ENCODE data around the gene OR8S1. TPM values are rescaled to one million over a fixed set of nuclear protein-coding genes. Genes with fewer than 3 reads are reported as not detected.
"Not testable (repeated sequence)": the region's sequence is repeated elsewhere in the genome, so short reads cannot be mapped to it uniquely, and the experiment has no call there.

The OR8S1 gene
- total RNA-seq, 1 experiment from 2014 or later: not detected

- H3K27ac Mint-ChIP-seq (ENCODE audit: low read depth, unreplicated experiment): no peak overlapping the region
- peaks cover 9% of the 10 kb centered on the region for H3K4me1 Mint-ChIP-seq (ENCODE audit: insufficient read depth, unreplicated experiment)
- intact Hi-C loops (cut with micrococcal nuclease): no loop called here
- CTCF ChIA-PET: no interaction called here
- POLR2A ChIA-PET: interaction anchor here (0.7 kb wide), 1 partner anchor 33 kb away, joined by 3 read pairs; no protein-coding TSS in a partner anchor
- no TSS peak for BruUV-seq (replicated peaks)
- TF ChIP-seq, protein P1, sequence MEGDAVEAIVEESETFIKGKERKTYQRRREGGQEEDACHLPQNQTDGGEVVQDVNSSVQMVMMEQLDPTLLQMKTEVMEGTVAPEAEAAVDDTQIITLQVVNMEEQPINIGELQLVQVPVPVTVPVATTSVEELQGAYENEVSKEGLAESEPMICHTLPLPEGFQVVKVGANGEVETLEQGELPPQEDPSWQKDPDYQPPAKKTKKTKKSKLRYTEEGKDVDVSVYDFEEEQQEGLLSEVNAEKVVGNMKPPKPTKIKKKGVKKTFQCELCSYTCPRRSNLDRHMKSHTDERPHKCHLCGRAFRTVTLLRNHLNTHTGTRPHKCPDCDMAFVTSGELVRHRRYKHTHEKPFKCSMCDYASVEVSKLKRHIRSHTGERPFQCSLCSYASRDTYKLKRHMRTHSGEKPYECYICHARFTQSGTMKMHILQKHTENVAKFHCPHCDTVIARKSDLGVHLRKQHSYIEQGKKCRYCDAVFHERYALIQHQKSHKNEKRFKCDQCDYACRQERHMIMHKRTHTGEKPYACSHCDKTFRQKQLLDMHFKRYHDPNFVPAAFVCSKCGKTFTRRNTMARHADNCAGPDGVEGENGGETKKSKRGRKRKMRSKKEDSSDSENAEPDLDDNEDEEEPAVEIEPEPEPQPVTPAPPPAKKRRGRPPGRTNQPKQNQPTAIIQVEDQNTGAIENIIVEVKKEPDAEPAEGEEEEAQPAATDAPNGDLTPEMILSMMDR (IDR thresholded peaks at IDR 0.05; ENCODE audit: unreplicated experiment): no peak
- H3K27me3 Mint-ChIP-seq (ENCODE audit: insufficient read depth, unreplicated experiment): no peaks in the 10 kb centered on the region
- DNase-seq (ENCODE audit: unreplicated experiment): peak; percentile 6
- no peak overlapping the region for H3K4me3 Mint-ChIP-seq (ENCODE audit: unreplicated experiment)
- peaks cover 5% of the 10 kb centered on the region for H3K36me3 Mint-ChIP-seq (ENCODE audit: insufficient read depth, unreplicated experiment)
- no peaks in the 10 kb centered on the region for H3K9me3 Mint-ChIP-seq (ENCODE audit: unreplicated experiment)
Measured at GRCh38 chr12:48486679-48487078, 38.8 kb upstream of the OR8S1 start.

- peak overlapping the region; percentile 80 for H3K27ac Mint-ChIP-seq (ENCODE audit: low read depth, unreplicated experiment)
- H3K9me3 Mint-ChIP-seq (ENCODE audit: unreplicated experiment): no peaks in the 10 kb centered on the region
- CTCF ChIA-PET: interaction anchor here (0.5 to 0.9 kb wide), 6 partner anchors 28 to 512 kb away, joined by 3 to 5 read pairs (median 3); no protein-coding TSS in a partner anchor
- intact Hi-C loops (cut with micrococcal nuclease): no loop called here
- H3K4me3 Mint-ChIP-seq (ENCODE audit: unreplicated experiment): peak overlapping the region; percentile 13
- TF ChIP-seq, protein P1 (IDR thresholded peaks at IDR 0.05; ENCODE audit: unreplicated experiment): no peak
- H3K36me3 Mint-ChIP-seq (ENCODE audit: insufficient read depth, unreplicated experiment): peaks cover 5% of the 10 kb centered on the region
- peak; percentile 75 for DNase-seq (ENCODE audit: unreplicated experiment)
- no peaks in the 10 kb centered on the region for H3K27me3 Mint-ChIP-seq (ENCODE audit: insufficient read depth, unreplicated experiment)
- BruUV-seq (replicated peaks): no TSS peak
- H3K4me1 Mint-ChIP-seq (ENCODE audit: insufficient read depth, unreplicated experiment): peaks cover 9% of the 10 kb centered on the region
- POLR2A ChIA-PET: interaction anchor here (0.7 to 1.5 kb wide), 2 partner anchors 30 to 183 kb away, joined by 3 to 5 read pairs; no protein-coding TSS in a partner anchor
Measured at GRCh38 chr12:48489012-48489411, 36.4 kb upstream of the OR8S1 start.

GRCh38 chr12:48489456-48489855 lies 36.0 kb upstream of the OR8S1 start:
- H3K4me1 Mint-ChIP-seq (ENCODE audit: insufficient read depth, unreplicated experiment); H3K36me3 Mint-ChIP-seq (ENCODE audit: insufficient read depth, unreplicated experiment); H3K9me3 Mint-ChIP-seq (ENCODE audit: unreplicated experiment); H3K27me3 Mint-ChIP-seq (ENCODE audit: insufficient read depth, unreplicated experiment); intact Hi-C loops (cut with micrococcal nuclease): not testable (repeated sequence)
- peak; percentile 55 for DNase-seq (ENCODE audit: unreplicated experiment)
- Mint-ChIP-seq H3K27ac (ENCODE audit: low read depth, unreplicated experiment) (peak overlapping the region; percentile 80), H3K4me3 (ENCODE audit: unreplicated experiment) (peak overlapping the region; percentile 13)
- CTCF ChIA-PET: interaction anchor here (0.5 to 0.9 kb wide), 7 partner anchors 28 to 512 kb away, joined by 3 to 5 read pairs (median 3); no protein-coding TSS in a partner anchor
- TSS peak; percentile 30 for BruUV-seq (replicated peaks)
- POLR2A ChIA-PET: interaction anchor here (0.6 to 1.5 kb wide), 3 partner anchors 31 to 1008 kb away, joined by 3 to 5 read pairs (median 3); no protein-coding TSS in a partner anchor

GRCh38 chr12:48500281-48500680 lies 25.2 kb upstream of the OR8S1 start:
- H3K4me3 Mint-ChIP-seq (ENCODE audit: unreplicated experiment); CTCF ChIA-PET; H3K36me3 Mint-ChIP-seq (ENCODE audit: insufficient read depth, unreplicated experiment); H3K27ac Mint-ChIP-seq (ENCODE audit: low read depth, unreplicated experiment); POLR2A ChIA-PET; BruUV-seq (replicated peaks); H3K9me3 Mint-ChIP-seq (ENCODE audit: unreplicated experiment); H3K4me1 Mint-ChIP-seq (ENCODE audit: insufficient read depth, unreplicated experiment); intact Hi-C loops (cut with micrococcal nuclease); DNase-seq (ENCODE audit: unreplicated experiment): not testable (repeated sequence)
- peaks cover 40% of the 10 kb centered on the region for H3K27me3 Mint-ChIP-seq (ENCODE audit: insufficient read depth, unreplicated experiment)

DNA sequence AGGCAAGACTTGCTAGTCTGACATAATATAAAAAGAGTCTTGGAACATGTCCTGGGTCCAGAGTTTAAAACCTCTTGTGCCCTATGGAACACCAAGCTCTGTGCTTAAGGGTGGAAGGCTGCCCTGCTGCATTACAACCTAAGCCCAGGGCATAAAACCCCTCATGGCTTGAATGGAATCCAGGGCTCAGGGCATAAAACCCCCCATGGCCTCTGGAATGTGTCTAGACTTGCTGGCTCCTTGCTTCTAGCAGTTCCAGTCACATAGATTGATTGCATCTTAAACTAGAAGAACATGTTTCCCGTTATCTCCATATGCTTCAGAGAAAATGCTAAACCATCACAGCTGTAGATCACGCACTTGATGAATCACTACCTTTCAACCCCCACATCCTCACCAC lies 18.6 kb upstream of the OR8S1 start:
- CTCF ChIA-PET; DNase-seq (ENCODE audit: unreplicated experiment); POLR2A ChIA-PET; H3K9me3 Mint-ChIP-seq (ENCODE audit: unreplicated experiment); H3K36me3 Mint-ChIP-seq (ENCODE audit: insufficient read depth, unreplicated experiment); H3K4me3 Mint-ChIP-seq (ENCODE audit: unreplicated experiment); H3K4me1 Mint-ChIP-seq (ENCODE audit: insufficient read depth, unreplicated experiment); H3K27ac Mint-ChIP-seq (ENCODE audit: low read depth, unreplicated experiment); intact Hi-C loops (cut with micrococcal nuclease); BruUV-seq (replicated peaks): not testable (repeated sequence)
- peaks cover 68% of the 10 kb centered on the region for H3K27me3 Mint-ChIP-seq (ENCODE audit: insufficient read depth, unreplicated experiment)
